Nephron (organoid): ENCODE data around the gene PRR11.

Experiments
- H3K27ac Mint-ChIP-seq, 3 experiments: 2 replicates each; pipeline ENCODE4 v1.8.0; 2020; ENCODE audit warnings: mixed read lengths in 3 of 3, mild to moderate bottlenecking in 2 of 3, moderate library complexity in 1 of 3
- H3K27me3 Mint-ChIP-seq: 2 replicates; pipeline ENCODE4 v1.8.0; 2021; ENCODE audit warnings: low read depth, mild to moderate bottlenecking, moderate library complexity, mixed read lengths
- H3K36me3 Mint-ChIP-seq: 2 replicates; pipeline ENCODE4 v1.8.0; 2020; ENCODE audit warnings: low read depth, mixed read lengths
- H3K4me1 Mint-ChIP-seq: 2 replicates; pipeline ENCODE4 v1.8.0; 2020; ENCODE audit warnings: mixed read lengths
- H3K4me3 Mint-ChIP-seq, 3 experiments: 2 replicates each; pipeline ENCODE4 v1.8.0; 2020; ENCODE audit warnings: mild to moderate bottlenecking in 3 of 3, mixed read lengths in 3 of 3, moderate library complexity in 2 of 3
- H3K9me3 Mint-ChIP-seq: 2 replicates; pipeline ENCODE4 v1.8.0; 2020; ENCODE audit warnings: mixed read lengths
- CTCF ChIP-seq, 3 experiments: fragments of 200-600 bp; sonication (generic); IDR thresholded peaks; one replicate each; pipeline ENCODE4 v1.5.0; 2021; ENCODE audit warnings: antibody characterized with exemption in 3 of 3; ENCODE audit not compliant: unreplicated experiment in 3 of 3

PRR11 gene

GRCh38 chr17:59180626-59181025 lies 25.1 kb downstream of the PRR11 start:
- TF ChIP-seq CTCF (IDR thresholded peaks at IDR 0.05; ENCODE audit: unreplicated experiment in 3 of 3): no peak
- Mint-ChIP-seq H3K27ac (no peak overlapping the region), H3K4me3 (no peak overlapping the region), H3K9me3 (no peaks in the 10 kb centered on the region), H3K4me1 (no peaks in the 10 kb centered on the region), H3K27me3 (no peaks in the 10 kb centered on the region), H3K36me3 (peaks cover 17% of the 10 kb centered on the region)

GRCh38 chr17:59181481-59181880 lies 25.9 kb downstream of the PRR11 start:
- H3K27me3 Mint-ChIP-seq: no peaks in the 10 kb centered on the region
- H3K9me3 Mint-ChIP-seq: no peaks in the 10 kb centered on the region
- no peak overlapping the region for H3K27ac Mint-ChIP-seq
- peaks cover 16% of the 10 kb centered on the region for H3K36me3 Mint-ChIP-seq
- no peaks in the 10 kb centered on the region for H3K4me1 Mint-ChIP-seq
- no peak overlapping the region for H3K4me3 Mint-ChIP-seq
- no peak for TF ChIP-seq CTCF (IDR thresholded peaks at IDR 0.05; ENCODE audit: unreplicated experiment in 3 of 3)

- no peaks in the 10 kb centered on the region for H3K4me1 Mint-ChIP-seq
- peaks cover 23% of the 10 kb centered on the region for H3K36me3 Mint-ChIP-seq
- no peak overlapping the region for H3K27ac Mint-ChIP-seq
- no peak overlapping the region for H3K4me3 Mint-ChIP-seq
- no peaks in the 10 kb centered on the region for H3K27me3 Mint-ChIP-seq
- no peak for TF ChIP-seq CTCF (IDR thresholded peaks at IDR 0.05; ENCODE audit: unreplicated experiment in 3 of 3)
- H3K9me3 Mint-ChIP-seq: no peaks in the 10 kb centered on the region
Observed at GRCh38 chr17:59185997-59186396, 30.5 kb downstream of the PRR11 start.

GRCh38 chr17:59186850-59187249 lies 31.3 kb downstream of the PRR11 start:
- Mint-ChIP-seq H3K36me3 (peaks cover 29% of the 10 kb centered on the region), H3K4me3 (no peak overlapping the region), H3K9me3 (no peaks in the 10 kb centered on the region), H3K4me1 (no peaks in the 10 kb centered on the region), H3K27me3 (no peaks in the 10 kb centered on the region), H3K27ac (no peak overlapping the region)
- no peak for TF ChIP-seq CTCF (IDR thresholded peaks at IDR 0.05; ENCODE audit: unreplicated experiment in 3 of 3)

- H3K36me3 Mint-ChIP-seq: peaks cover 38% of the 10 kb centered on the region
- H3K27me3 Mint-ChIP-seq: no peaks in the 10 kb centered on the region
- no peaks in the 10 kb centered on the region for H3K4me1 Mint-ChIP-seq
- H3K27ac Mint-ChIP-seq: no peak overlapping the region
- TF ChIP-seq CTCF (IDR thresholded peaks at IDR 0.05; ENCODE audit: unreplicated experiment in 3 of 3): no peak
- no peaks in the 10 kb centered on the region for H3K9me3 Mint-ChIP-seq
- no peak overlapping the region for H3K4me3 Mint-ChIP-seq
Observed at GRCh38 chr17:59190806-59191205, 35.3 kb downstream of the PRR11 start.

- no peak overlapping the region for H3K4me3 Mint-ChIP-seq
- no peak for TF ChIP-seq CTCF (IDR thresholded peaks at IDR 0.05; ENCODE audit: unreplicated experiment in 3 of 3)
- H3K27me3 Mint-ChIP-seq: no peaks in the 10 kb centered on the region
- no peaks in the 10 kb centered on the region for H3K9me3 Mint-ChIP-seq
- H3K4me1 Mint-ChIP-seq: no peaks in the 10 kb centered on the region
- H3K27ac Mint-ChIP-seq: peak overlapping the region; percentile 77 to 94 (median 84)
- H3K36me3 Mint-ChIP-seq: peaks cover 35% of the 10 kb centered on the region
Observed at GRCh38 chr17:59193336-59193862, 37.9 kb downstream of the PRR11 start.
